H9 (cell line): Measurements from ENCODE around the gene GALNT2. TPM values are rescaled to one million over a fixed set of nuclear protein-coding genes. Genes with fewer than 3 reads are reported as not detected.

ENCODE experiments used
- DNase-seq: peaks from one replicate; pipeline ENCODE4 v3.0.0-alpha.2; 2017
- H2AFZ ChIP-seq: one replicate; pipeline ENCODE4 v1.6.1; 2013; ENCODE audit warnings: mild to moderate bottlenecking, low read length, control low read depth, moderate library complexity
- H2AK5ac ChIP-seq: 2 replicates; pipeline ENCODE4 v1.6.1; 2013; ENCODE audit warnings: low read length, control low read depth, mixed read lengths; ENCODE audit not compliant: insufficient read length
- H2BK120ac ChIP-seq: one replicate; pipeline ENCODE4 v1.6.1; 2013; ENCODE audit warnings: low read depth, mild to moderate bottlenecking, low read length, control low read depth, inconsistent platforms; ENCODE audit not compliant: poor library complexity, severe bottlenecking
- H2BK12ac ChIP-seq: 2 replicates; pipeline ENCODE4 v1.6.1; 2013; ENCODE audit warnings: low read length, control low read depth, mixed read lengths, low read depth; ENCODE audit not compliant: insufficient read length
- H2BK15ac ChIP-seq: 2 replicates; pipeline ENCODE4 v1.6.1; 2013; ENCODE audit warnings: low read depth, low read length, control low read depth
- H2BK20ac ChIP-seq: one replicate; pipeline ENCODE4 v1.6.1; 2013; ENCODE audit warnings: low read depth, mild to moderate bottlenecking, low read length, control low read depth, inconsistent platforms; ENCODE audit not compliant: poor library complexity, severe bottlenecking
- H2BK5ac ChIP-seq: 2 replicates; pipeline ENCODE4 v1.6.1; 2013; ENCODE audit warnings: low read length, control low read depth, mixed read lengths; ENCODE audit not compliant: insufficient read length
- H3K14ac ChIP-seq: 2 replicates; pipeline ENCODE4 v1.6.1; 2013; ENCODE audit warnings: low read length, control low read depth; ENCODE audit not compliant: insufficient read depth
- H3K18ac ChIP-seq: 2 replicates; pipeline ENCODE4 v1.6.1; 2013; ENCODE audit warnings: low read depth, mild to moderate bottlenecking, mixed read lengths, low read length, control low read depth; ENCODE audit not compliant: insufficient read length
- H3K23ac ChIP-seq: 2 replicates; pipeline ENCODE4 v1.6.1; 2013; ENCODE audit warnings: low read length, control low read depth, mixed read lengths, low read depth; ENCODE audit not compliant: insufficient read length
- H3K23me2 ChIP-seq: 2 replicates; pipeline ENCODE4 v1.6.1; 2013; ENCODE audit warnings: low read depth, mild to moderate bottlenecking, mixed read lengths, low read length, control low read depth; ENCODE audit not compliant: insufficient read length, poor library complexity, severe bottlenecking
- H3K27ac ChIP-seq: 2 replicates; pipeline ENCODE4 v1.5.1; 2013; ENCODE audit warnings: low read length, control low read depth, mixed read lengths, low read depth; ENCODE audit not compliant: insufficient read length
- H3K27me3 ChIP-seq: 2 replicates; pipeline ENCODE4 v1.6.1; 2013; ENCODE audit warnings: low read length, control low read depth, inconsistent platforms; ENCODE audit not compliant: insufficient read depth
- H3K4ac ChIP-seq: 2 replicates; pipeline ENCODE4 v1.6.1; 2013; ENCODE audit warnings: low read depth, mild to moderate bottlenecking, control low read depth, inconsistent platforms, low read length, moderate library complexity
- H3K4me1 ChIP-seq: 2 replicates; pipeline ENCODE4 v1.6.1; 2013; ENCODE audit warnings: low read length, control low read depth, inconsistent platforms; ENCODE audit not compliant: insufficient read depth
- H3K4me2 ChIP-seq: 2 replicates; pipeline ENCODE4 v1.6.1; 2013; ENCODE audit warnings: low read length, control low read depth, mixed read lengths; ENCODE audit not compliant: insufficient read length, insufficient read depth
- H3K56ac ChIP-seq: 2 replicates; pipeline ENCODE4 v1.6.1; 2013; ENCODE audit warnings: low read depth, mild to moderate bottlenecking, mixed read lengths, low read length, control low read depth; ENCODE audit not compliant: insufficient read length
- H3K79me1 ChIP-seq: 2 replicates; pipeline ENCODE4 v1.6.1; 2013; ENCODE audit warnings: low read depth, mild to moderate bottlenecking, moderate library complexity, low read length, control low read depth, inconsistent platforms; ENCODE audit not compliant: insufficient read depth, poor library complexity, severe bottlenecking
- H3K79me2 ChIP-seq: 2 replicates; pipeline ENCODE4 v1.6.1; 2013; ENCODE audit warnings: low read length, control low read depth, inconsistent platforms; ENCODE audit not compliant: insufficient read depth
- H3K9ac ChIP-seq: 2 replicates; pipeline ENCODE4 v1.6.1; 2013; ENCODE audit warnings: low read length, control low read depth, mixed read lengths; ENCODE audit not compliant: insufficient read length; ENCODE audit errors: extremely low read depth
- H3K9me3 ChIP-seq: one replicate; pipeline ENCODE4 v1.6.1; 2013; ENCODE audit warnings: low read depth, low read length, inconsistent platforms; ENCODE audit not compliant: control insufficient read depth
- H3T11ph ChIP-seq: one replicate; pipeline ENCODE4 v1.6.1; 2013; ENCODE audit warnings: mild to moderate bottlenecking, low read length, control low read depth, inconsistent platforms
- H4K20me1 ChIP-seq: one replicate; pipeline ENCODE4 v1.6.1; 2013; ENCODE audit not compliant: control insufficient read depth, insufficient read length, insufficient read depth
- H4K5ac ChIP-seq: 2 replicates; pipeline ENCODE4 v1.6.1; 2013; ENCODE audit warnings: low read depth, mild to moderate bottlenecking, mixed read lengths, low read length, control low read depth; ENCODE audit not compliant: insufficient read length
- H4K8ac ChIP-seq: replicated peaks from 2 replicates; pipeline ENCODE4 v1.6.1; 2013; ENCODE audit warnings: low read length, control low read depth, mixed read lengths, low read depth; ENCODE audit not compliant: insufficient read length
- H4K91ac ChIP-seq: 2 replicates; pipeline ENCODE4 v1.6.1; 2013; ENCODE audit warnings: low read depth, mild to moderate bottlenecking, moderate library complexity, mixed read lengths, low read length, control low read depth; ENCODE audit not compliant: insufficient read length
- H3K27ac Mint-ChIP-seq, 3 experiments: 2 replicates in 2 of 3; 3 replicates in 1 of 3; pipeline ENCODE4 v1.8.0; 2020 to 2021; ENCODE audit warnings: mixed read lengths in 3 of 3, mild to moderate bottlenecking in 1 of 3, moderate library complexity in 1 of 3
- H3K27me3 Mint-ChIP-seq: 2 replicates; pipeline ENCODE4 v1.8.0; 2021; ENCODE audit warnings: low read depth, mild to moderate bottlenecking, moderate library complexity, mixed read lengths
- H3K36me3 Mint-ChIP-seq, 3 experiments: 2 replicates in 2 of 3; 3 replicates in 1 of 3; pipeline ENCODE4 v1.8.0; 2020 to 2021; ENCODE audit warnings: low read depth in 3 of 3, mixed read lengths in 3 of 3; ENCODE audit not compliant: insufficient read depth in 1 of 3
- H3K4me1 Mint-ChIP-seq, 2 experiments: 2 replicates each; pipeline ENCODE4 v1.8.0; 2020; ENCODE audit warnings: mixed read lengths in 2 of 2
- H3K4me3 Mint-ChIP-seq, 2 experiments: 2 replicates in 1 of 2; 3 replicates in 1 of 2; pipeline ENCODE4 v1.8.0; 2020 to 2021; ENCODE audit warnings: mild to moderate bottlenecking in 2 of 2, mixed read lengths in 2 of 2, moderate library complexity in 1 of 2
- H3K9me3 Mint-ChIP-seq, 2 experiments: 2 replicates in 1 of 2; 3 replicates in 1 of 2; pipeline ENCODE4 v1.8.0; 2020; ENCODE audit warnings: mild to moderate bottlenecking in 2 of 2, mixed read lengths in 2 of 2, moderate library complexity in 1 of 2
- WGBS: extraction: QIAGEN DNeasy Blood & Tissue Kit; methylation state at CpG from one replicate; pipeline ENCODE4 v1.1.7; 2013; ENCODE audit warnings: missing lambda C conversion rate, low lambda C conversion rate, mixed read lengths; ENCODE audit not compliant: insufficient read length; ENCODE audit errors: extremely low coverage; 5-methylcytosine and 5-hydroxymethylcytosine counted together
- total RNA-seq: library from RNA; stranded (reverse); gene quantifications from 2 replicates; pipeline ENCODE4 v1.2.1, GENCODE V29; 2021
- TF ChIP-seq, protein P1 (sequence below): fragments of 200-600 bp; sonication (generic); conservative IDR thresholded peaks from 3 replicates; pipeline ENCODE4 v1.8.0; 2021; ENCODE audit warnings: antibody characterized with exemption, mild to moderate bottlenecking

GALNT2 gene
- total RNA-seq, 1 experiment from 2014 or later, result 57.6 TPM

DNA sequence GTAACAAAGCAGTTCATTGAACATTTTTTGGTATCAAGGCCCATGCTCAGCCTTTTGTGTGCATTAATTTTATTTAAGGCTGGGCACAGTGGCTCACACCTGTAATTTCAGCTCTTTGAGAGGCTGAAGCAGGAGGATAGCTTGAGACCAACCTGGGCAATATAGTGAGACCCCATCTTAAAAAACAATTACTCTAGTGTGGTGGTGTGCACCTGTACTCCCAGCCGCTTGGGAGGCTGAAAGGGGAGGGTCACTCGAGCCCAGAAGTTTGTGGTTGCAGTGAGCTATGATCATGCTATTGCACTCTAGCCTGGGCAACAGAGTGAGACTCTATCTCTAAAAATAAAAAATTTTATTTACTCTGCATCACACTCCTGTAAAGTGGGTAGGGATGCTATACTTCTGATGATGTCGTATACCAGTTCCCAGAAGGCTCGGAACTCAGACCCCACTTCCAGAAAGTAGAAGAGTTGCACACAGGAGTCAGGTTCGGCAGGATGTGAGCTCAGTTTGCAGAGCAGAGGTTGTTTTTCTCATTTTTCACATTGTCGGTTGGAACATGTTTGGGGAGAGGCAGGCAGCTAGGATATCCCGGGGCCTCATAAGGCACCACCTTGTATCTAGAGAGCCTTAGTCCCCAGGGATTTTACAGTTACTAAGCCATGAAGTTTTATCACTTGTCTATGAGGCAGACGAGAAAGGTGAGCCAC lies 144.6 kb downstream of the GALNT2 start:
- WGBS, result no CpG with 5 or more reads among the region's 8 CpGs

More for the DNA sequence above, 144.6 kb downstream of the GALNT2 start:
- H2AFZ ChIP-seq, result no peak overlapping the region
- H2AK5ac ChIP-seq, result no peak overlapping the region
- H3K27ac ChIP-seq, result no peak overlapping the region
- H3K18ac ChIP-seq, result no peak overlapping the region
- no peaks in the 10 kb centered on the region for H3K4me1 ChIP-seq
- H3K14ac ChIP-seq, result no peak overlapping the region
- TF ChIP-seq, protein P1, sequence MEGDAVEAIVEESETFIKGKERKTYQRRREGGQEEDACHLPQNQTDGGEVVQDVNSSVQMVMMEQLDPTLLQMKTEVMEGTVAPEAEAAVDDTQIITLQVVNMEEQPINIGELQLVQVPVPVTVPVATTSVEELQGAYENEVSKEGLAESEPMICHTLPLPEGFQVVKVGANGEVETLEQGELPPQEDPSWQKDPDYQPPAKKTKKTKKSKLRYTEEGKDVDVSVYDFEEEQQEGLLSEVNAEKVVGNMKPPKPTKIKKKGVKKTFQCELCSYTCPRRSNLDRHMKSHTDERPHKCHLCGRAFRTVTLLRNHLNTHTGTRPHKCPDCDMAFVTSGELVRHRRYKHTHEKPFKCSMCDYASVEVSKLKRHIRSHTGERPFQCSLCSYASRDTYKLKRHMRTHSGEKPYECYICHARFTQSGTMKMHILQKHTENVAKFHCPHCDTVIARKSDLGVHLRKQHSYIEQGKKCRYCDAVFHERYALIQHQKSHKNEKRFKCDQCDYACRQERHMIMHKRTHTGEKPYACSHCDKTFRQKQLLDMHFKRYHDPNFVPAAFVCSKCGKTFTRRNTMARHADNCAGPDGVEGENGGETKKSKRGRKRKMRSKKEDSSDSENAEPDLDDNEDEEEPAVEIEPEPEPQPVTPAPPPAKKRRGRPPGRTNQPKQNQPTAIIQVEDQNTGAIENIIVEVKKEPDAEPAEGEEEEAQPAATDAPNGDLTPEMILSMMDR, result no peak
- peaks cover 0 to 7% (median 3%) of the 10 kb centered on the region in 3 experiments; a peak in 3 of 7 replicates for H3K36me3 Mint-ChIP-seq
- H4K8ac ChIP-seq, result no peak overlapping the region
- DNase-seq, result no peak
- H3K79me1 ChIP-seq, result no peaks in the 10 kb centered on the region
- H2BK120ac ChIP-seq, result no peak overlapping the region
- no peaks in the 10 kb centered on the region for H3K27me3 Mint-ChIP-seq
- no peaks in the 10 kb centered on the region for H3K9me3 Mint-ChIP-seq
- H3K23me2 ChIP-seq, result no peaks in the 10 kb centered on the region
- H2BK12ac ChIP-seq, result no peak overlapping the region
- no peaks in the 10 kb centered on the region for H3K79me2 ChIP-seq
- H3K4me1 Mint-ChIP-seq, result peaks cover 23 to 26% of the 10 kb centered on the region in 2 experiments
- no peak overlapping the region for H3K23ac ChIP-seq
- H3K56ac ChIP-seq, result no peak overlapping the region
- no peaks in the 10 kb centered on the region for H3K27me3 ChIP-seq
- no peak overlapping the region for H4K91ac ChIP-seq
- H2BK15ac ChIP-seq, result no peak overlapping the region
- no peak overlapping the region for H4K5ac ChIP-seq
- no peak overlapping the region for H3T11ph ChIP-seq
- H3K27ac Mint-ChIP-seq, result no peak overlapping the region
- no peak overlapping the region for H3K4ac ChIP-seq
- no peak overlapping the region for H3K4me3 Mint-ChIP-seq
- no peak overlapping the region for H3K4me2 ChIP-seq
- no peak overlapping the region for H2BK5ac ChIP-seq
- H3K9me3 ChIP-seq, result no peaks in the 10 kb centered on the region
- no peak overlapping the region for H3K9ac ChIP-seq
- no peaks in the 10 kb centered on the region for H4K20me1 ChIP-seq
- H2BK20ac ChIP-seq, result no peak overlapping the region
